ENCODE measurements around the gene LMNA.

DNA sequence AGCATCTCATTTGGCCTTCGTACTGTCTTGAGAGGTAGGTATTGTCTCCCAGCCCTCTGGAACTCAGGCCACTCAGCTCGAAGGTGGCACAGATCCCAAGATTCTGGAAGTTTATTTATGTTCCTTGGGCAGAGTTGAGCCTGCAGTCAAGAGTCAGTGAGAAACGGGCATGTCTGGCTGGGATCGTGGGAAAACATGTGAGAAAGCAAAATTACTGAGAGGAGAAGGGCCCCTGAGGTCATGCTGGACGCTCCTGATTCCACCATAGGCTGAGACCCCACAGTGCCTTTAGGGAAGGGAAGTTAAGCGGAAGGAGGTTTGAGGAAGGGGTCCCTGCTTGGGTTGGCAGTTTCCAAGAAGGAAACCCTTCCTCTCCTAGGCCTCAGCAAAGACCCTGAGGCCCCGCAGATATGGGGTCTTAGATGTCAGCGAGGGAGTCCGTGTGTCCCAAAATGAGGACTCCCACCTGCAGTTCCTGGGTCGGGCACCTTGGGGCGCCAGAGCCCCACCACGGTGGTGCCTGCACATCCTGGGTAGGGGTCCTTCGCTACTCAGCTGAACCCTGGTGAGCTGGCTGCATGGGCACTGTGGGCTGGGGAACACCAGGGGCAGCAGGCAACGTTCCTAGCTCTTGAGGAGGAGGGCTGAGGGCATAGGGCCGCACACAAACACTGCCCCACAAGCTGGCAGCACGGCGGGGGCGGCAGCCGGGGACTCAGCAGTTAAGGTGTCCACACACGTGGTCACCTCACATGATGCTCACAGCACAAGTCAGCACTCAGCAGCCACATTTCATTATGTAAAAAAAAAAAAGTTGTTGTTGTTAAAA, 26.6 kb downstream of the LMNA start:
- no peak for TF ChIP-seq CHD1 (IDR thresholded peaks at IDR 0.05; ENCODE audit: low read depth, low read length)
- TF ChIP-seq RAD21 (IDR thresholded peaks at IDR 0.05; ENCODE audit: low read length): peak; percentile 33
- TF ChIP-seq, protein P1, sequence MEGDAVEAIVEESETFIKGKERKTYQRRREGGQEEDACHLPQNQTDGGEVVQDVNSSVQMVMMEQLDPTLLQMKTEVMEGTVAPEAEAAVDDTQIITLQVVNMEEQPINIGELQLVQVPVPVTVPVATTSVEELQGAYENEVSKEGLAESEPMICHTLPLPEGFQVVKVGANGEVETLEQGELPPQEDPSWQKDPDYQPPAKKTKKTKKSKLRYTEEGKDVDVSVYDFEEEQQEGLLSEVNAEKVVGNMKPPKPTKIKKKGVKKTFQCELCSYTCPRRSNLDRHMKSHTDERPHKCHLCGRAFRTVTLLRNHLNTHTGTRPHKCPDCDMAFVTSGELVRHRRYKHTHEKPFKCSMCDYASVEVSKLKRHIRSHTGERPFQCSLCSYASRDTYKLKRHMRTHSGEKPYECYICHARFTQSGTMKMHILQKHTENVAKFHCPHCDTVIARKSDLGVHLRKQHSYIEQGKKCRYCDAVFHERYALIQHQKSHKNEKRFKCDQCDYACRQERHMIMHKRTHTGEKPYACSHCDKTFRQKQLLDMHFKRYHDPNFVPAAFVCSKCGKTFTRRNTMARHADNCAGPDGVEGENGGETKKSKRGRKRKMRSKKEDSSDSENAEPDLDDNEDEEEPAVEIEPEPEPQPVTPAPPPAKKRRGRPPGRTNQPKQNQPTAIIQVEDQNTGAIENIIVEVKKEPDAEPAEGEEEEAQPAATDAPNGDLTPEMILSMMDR (conservative IDR thresholded peaks at IDR 0.05; ENCODE audit: low read depth, low read length): peak; percentile 46
- no peak for TF ChIP-seq MAFK (IDR thresholded peaks at IDR 0.05; ENCODE audit: low read depth, low read length)
- no peak for TF ChIP-seq RCOR1 (IDR thresholded peaks at IDR 0.05; ENCODE audit: insufficient replicate concordance, low read length)
- TF ChIP-seq MXI1 (IDR thresholded peaks at IDR 0.05; ENCODE audit: borderline replicate concordance, low read depth, low read length): no peak
- TF ChIP-seq CEBPB (IDR thresholded peaks at IDR 0.05; ENCODE audit: low read depth, low read length): no peak
- no peak; the same call in 1 of the 2 replicates for TF ChIP-seq MAZ (IDR thresholded peaks at IDR 0.05; ENCODE audit: borderline replicate concordance, low read depth, low read length)
- TF ChIP-seq POLR2A (IDR thresholded peaks at IDR 0.05; ENCODE audit: low read depth, low read length): peak; percentile 40
- TF ChIP-seq, protein P2, sequence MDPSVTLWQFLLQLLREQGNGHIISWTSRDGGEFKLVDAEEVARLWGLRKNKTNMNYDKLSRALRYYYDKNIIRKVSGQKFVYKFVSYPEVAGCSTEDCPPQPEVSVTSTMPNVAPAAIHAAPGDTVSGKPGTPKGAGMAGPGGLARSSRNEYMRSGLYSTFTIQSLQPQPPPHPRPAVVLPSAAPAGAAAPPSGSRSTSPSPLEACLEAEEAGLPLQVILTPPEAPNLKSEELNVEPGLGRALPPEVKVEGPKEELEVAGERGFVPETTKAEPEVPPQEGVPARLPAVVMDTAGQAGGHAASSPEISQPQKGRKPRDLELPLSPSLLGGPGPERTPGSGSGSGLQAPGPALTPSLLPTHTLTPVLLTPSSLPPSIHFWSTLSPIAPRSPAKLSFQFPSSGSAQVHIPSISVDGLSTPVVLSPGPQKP (IDR thresholded peaks at IDR 0.05; ENCODE audit: borderline replicate concordance, low read depth, low read length): no peak
- no peak for TF ChIP-seq SMC3 (IDR thresholded peaks at IDR 0.05; ENCODE audit: low read depth, low read length)
